SJSA1 (cell line): Measurements from ENCODE around the gene FIZ1. TPM values are rescaled to one million over a fixed set of nuclear protein-coding genes. Genes with fewer than 3 reads are reported as not detected.

ENCODE experiments used
- DNase-seq, 2 experiments: peaks; one replicate each; pipeline ENCODE4 v3.0.0-alpha.2; 2015 to 2020; ENCODE audit warnings: low spot score in 2 of 2, low read depth in 1 of 2
- H3K27ac ChIP-seq: fragments of 250-450 bp; sonication (Bioruptor Pico); 2 replicates; pipeline ENCODE4 v1.5.1; 2020; ENCODE audit warnings: mild to moderate bottlenecking, moderate library complexity
- H3K27me3 ChIP-seq: fragments of 250-450 bp; sonication (Bioruptor Pico); replicated peaks from 2 replicates; pipeline ENCODE4 v1.5.1; 2020; ENCODE audit warnings: mild to moderate bottlenecking, moderate library complexity
- H3K36me3 ChIP-seq: fragments of 250-450 bp; sonication (Bioruptor Pico); 2 replicates; pipeline ENCODE4 v1.5.1; 2020; ENCODE audit warnings: mild to moderate bottlenecking
- H3K4me1 ChIP-seq: fragments of 250-450 bp; sonication (Bioruptor Pico); replicated peaks from 2 replicates; pipeline ENCODE4 v1.6.1; 2021; ENCODE audit warnings: mild to moderate bottlenecking
- H3K4me3 ChIP-seq: fragments of 250-450 bp; sonication (Bioruptor Pico); 2 replicates; pipeline ENCODE4 v1.5.1; 2020; ENCODE audit warnings: mild to moderate bottlenecking
- H3K9me3 ChIP-seq: fragments of 250-450 bp; sonication (Bioruptor Pico); replicated peaks from 2 replicates; pipeline ENCODE4 v1.5.1; 2020; ENCODE audit warnings: mild to moderate bottlenecking
- total RNA-seq: library from RNA; depleted of rRNA; stranded (reverse); fragments of >200 nt; shearing (Covaris generic); gene quantifications from 2 replicates; pipeline ENCODE4 v1.2.3, GENCODE V29; 2014

FIZ1 gene
- total RNA-seq, 1 experiment from 2014 or later = 5.4 TPM

GRCh38 chr19:55613396-55613795, 14.1 kb upstream of the FIZ1 start:
- no peaks in the 10 kb centered on the region for H3K4me1 ChIP-seq
- H3K9me3 ChIP-seq = no peaks in the 10 kb centered on the region
- no peak overlapping the region for H3K27ac ChIP-seq
- no peak for DNase-seq
- H3K4me3 ChIP-seq = no peak overlapping the region
- H3K36me3 ChIP-seq = peaks cover 54% of the 10 kb centered on the region
- no peaks in the 10 kb centered on the region for H3K27me3 ChIP-seq

- H3K27ac ChIP-seq = no peak overlapping the region
- H3K9me3 ChIP-seq = no peaks in the 10 kb centered on the region
- peaks cover 45% of the 10 kb centered on the region for H3K36me3 ChIP-seq
- H3K4me3 ChIP-seq = no peak overlapping the region
- DNase-seq = no peak
- H3K4me1 ChIP-seq = no peaks in the 10 kb centered on the region
- no peaks in the 10 kb centered on the region for H3K27me3 ChIP-seq
Observed at GRCh38 chr19:55611983-55612645, 12.8 kb upstream of the FIZ1 start.

- no peak for DNase-seq
- Histone ChIP-seq H3K4me1 (peaks cover 4% of the 10 kb centered on the region), H3K36me3 (peaks cover 48% of the 10 kb centered on the region), H3K4me3 (no peak overlapping the region), H3K27me3 (no peaks in the 10 kb centered on the region), H3K9me3 (no peaks in the 10 kb centered on the region), H3K27ac (no peak overlapping the region)
Observed at GRCh38 chr19:55611300-55611982, 12.1 kb upstream of the FIZ1 start.

GRCh38 chr19:55609326-55609725, 10.0 kb upstream of the FIZ1 start:
- peaks cover 11% of the 10 kb centered on the region for H3K4me1 ChIP-seq
- peaks cover 33% of the 10 kb centered on the region for H3K36me3 ChIP-seq
- no peak for DNase-seq
- no peak overlapping the region for H3K27ac ChIP-seq
- H3K9me3 ChIP-seq = no peaks in the 10 kb centered on the region
- no peak overlapping the region for H3K4me3 ChIP-seq
- H3K27me3 ChIP-seq = no peaks in the 10 kb centered on the region

GRCh38 chr19:55606817-55607216, 7.5 kb upstream of the FIZ1 start:
- Histone ChIP-seq H3K27ac (no peak overlapping the region), H3K9me3 (no peaks in the 10 kb centered on the region), H3K4me1 (peaks cover 14% of the 10 kb centered on the region), H3K4me3 (peak overlapping the region; percentile 69), H3K27me3 (no peaks in the 10 kb centered on the region), H3K36me3 (peaks cover 33% of the 10 kb centered on the region)
- DNase-seq = no peak

- H3K9me3 ChIP-seq = no peaks in the 10 kb centered on the region
- DNase-seq = no peak
- H3K27me3 ChIP-seq = no peaks in the 10 kb centered on the region
- peak overlapping the region; percentile 69 for H3K4me3 ChIP-seq
- H3K27ac ChIP-seq = no peak overlapping the region
- peaks cover 33% of the 10 kb centered on the region for H3K36me3 ChIP-seq
- peaks cover 14% of the 10 kb centered on the region for H3K4me1 ChIP-seq
Observed at GRCh38 chr19:55606471-55606787, 7.1 kb upstream of the FIZ1 start.

GRCh38 chr19:55605637-55606470, 6.5 kb upstream of the FIZ1 start, which contains the start of gene ZNF865:
Gene ZNF865 (plus strand): TSS chr19:55605647. CDS start chr19:55613619, 7,972 bp downstream.
- Histone ChIP-seq H3K4me1 (peaks cover 16% of the 10 kb centered on the region), H3K27ac (peak within 1 kb of the TSS; percentile 67), H3K36me3 (peaks cover 31% of the 10 kb centered on the region), H3K4me3 (peak within 1 kb of the TSS; percentile 69), H3K27me3 (no peaks in the 10 kb centered on the region), H3K9me3 (no peaks in the 10 kb centered on the region)
- peak; percentile 78 to 86 for DNase-seq

- Histone ChIP-seq H3K27me3 (no peaks in the 10 kb centered on the region), H3K9me3 (no peaks in the 10 kb centered on the region), H3K36me3 (peaks cover 25% of the 10 kb centered on the region), H3K4me3 (peak overlapping the region; percentile 69), H3K27ac (peak overlapping the region; percentile 67), H3K4me1 (peaks cover 18% of the 10 kb centered on the region)
- peak; percentile 96 to 99 for DNase-seq
Observed at GRCh38 chr19:55605207-55605636, 5.9 kb upstream of the FIZ1 start.

GRCh38 chr19:55603581-55604292, 4.4 kb upstream of the FIZ1 start:
- no peaks in the 10 kb centered on the region for H3K27me3 ChIP-seq
- no peak overlapping the region for H3K27ac ChIP-seq
- peaks cover 18% of the 10 kb centered on the region for H3K4me1 ChIP-seq
- H3K36me3 ChIP-seq = peaks cover 13% of the 10 kb centered on the region
- H3K4me3 ChIP-seq = no peak overlapping the region
- no peaks in the 10 kb centered on the region for H3K9me3 ChIP-seq
- DNase-seq = no peak

GRCh38 chr19:55603115-55603514, 3.8 kb upstream of the FIZ1 start:
- peaks cover 18% of the 10 kb centered on the region for H3K4me1 ChIP-seq
- H3K4me3 ChIP-seq = no peak overlapping the region
- H3K27ac ChIP-seq = no peak overlapping the region
- H3K9me3 ChIP-seq = no peaks in the 10 kb centered on the region
- H3K36me3 ChIP-seq = peaks cover 13% of the 10 kb centered on the region
- no peaks in the 10 kb centered on the region for H3K27me3 ChIP-seq
- no peak for DNase-seq

GRCh38 chr19:55602104-55603001, 3.0 kb upstream of the FIZ1 start:
- peaks cover 18% of the 10 kb centered on the region for H3K4me1 ChIP-seq
- H3K4me3 ChIP-seq = no peak overlapping the region
- peaks cover 20% of the 10 kb centered on the region for H3K36me3 ChIP-seq
- no peak for DNase-seq
- H3K27me3 ChIP-seq = no peaks in the 10 kb centered on the region
- H3K9me3 ChIP-seq = no peaks in the 10 kb centered on the region
- H3K27ac ChIP-seq = no peak overlapping the region

- H3K9me3 ChIP-seq = no peaks in the 10 kb centered on the region
- H3K4me1 ChIP-seq = peaks cover 13% of the 10 kb centered on the region
- H3K36me3 ChIP-seq = peaks cover 24% of the 10 kb centered on the region
- no peak for DNase-seq
- H3K27me3 ChIP-seq = no peaks in the 10 kb centered on the region
- peak overlapping the region; percentile 64; the same call in 1 of the 2 replicates for H3K4me3 ChIP-seq
- no peak overlapping the region for H3K27ac ChIP-seq
Observed at GRCh38 chr19:55601084-55601483, 1.8 kb upstream of the FIZ1 start.

GRCh38 chr19:55600662-55601028, 1.3 kb upstream of the FIZ1 start:
- H3K36me3 ChIP-seq = peaks cover 28% of the 10 kb centered on the region
- peaks cover 13% of the 10 kb centered on the region for H3K4me1 ChIP-seq
- DNase-seq = no peak
- peak overlapping the region; percentile 64 for H3K4me3 ChIP-seq
- no peak overlapping the region for H3K27ac ChIP-seq
- H3K27me3 ChIP-seq = no peaks in the 10 kb centered on the region
- H3K9me3 ChIP-seq = no peaks in the 10 kb centered on the region
